NCI-H510A (cell line): ENCODE measurements around the gene TAF6L.
"Not testable (repeated sequence)": the region's sequence is repeated elsewhere in the genome, so short reads cannot be mapped to it uniquely, and the experiment has no call there.

Source experiments
- DNase-seq: peaks from one replicate; lab custom pipeline; 2025; lab: John Stamatoyannopoulos, UW

Gene TAF6L

GRCh38 chr11:62771144-62772021 is at the start of gene TAF6L:
Gene TAF6L (plus strand): TSS chr11:62771396. CDS start chr11:62775784, 4,388 bp downstream.
- DNase-seq = peak; percentile 96

- no peak for DNase-seq
Measured at GRCh38 chr11:62721994-62722393, 49.2 kb upstream of the TAF6L start.

- no peak for DNase-seq
Measured at GRCh38 chr11:62724171-62724570, 47.0 kb upstream of the TAF6L start.

- DNase-seq = no peak
Measured at GRCh38 chr11:62725646-62726045, 45.5 kb upstream of the TAF6L start.

- DNase-seq = no peak
Measured at GRCh38 chr11:62726156-62726914, 44.9 kb upstream of the TAF6L start.

GRCh38 chr11:62726915-62727164 is 44.4 kb upstream of the TAF6L start:
- DNase-seq = no peak

- peak; percentile 96 for DNase-seq
Measured at GRCh38 chr11:62727165-62727871, 43.9 kb upstream of the TAF6L start, which contains the start of gene HNRNPUL2. Gene HNRNPUL2 (minus strand): TSS chr11:62727457. CDS start chr11:62727156, 301 bp downstream.

- DNase-seq = peak; percentile 95
Measured at GRCh38 chr11:62727872-62728170, 43.4 kb upstream of the TAF6L start.

- peak; percentile 77 for DNase-seq
Measured at GRCh38 chr11:62728171-62728988, 42.8 kb upstream of the TAF6L start, which contains the start of gene TTC9C. Gene TTC9C (plus strand): TSS chr11:62728486. CDS start chr11:62728849, 363 bp downstream.

- DNase-seq = not testable (repeated sequence)
Measured at GRCh38 chr11:62730076-62730475, 41.1 kb upstream of the TAF6L start.

GRCh38 chr11:62732830-62733229 is 38.4 kb upstream of the TAF6L start:
- DNase-seq = no peak

- DNase-seq = no peak
Measured at GRCh38 chr11:62737196-62737595, 34.0 kb upstream of the TAF6L start.

- no peak for DNase-seq
Measured at GRCh38 chr11:62747475-62748160, 23.6 kb upstream of the TAF6L start.

GRCh38 chr11:62749931-62750330 is 21.3 kb upstream of the TAF6L start:
- not testable (repeated sequence) for DNase-seq

- no peak for DNase-seq
Measured at GRCh38 chr11:62752177-62752785, 18.9 kb upstream of the TAF6L start.

- DNase-seq = no peak
Measured at GRCh38 chr11:62752994-62753735, 18.0 kb upstream of the TAF6L start.

GRCh38 chr11:62753736-62754603 is 17.2 kb upstream of the TAF6L start, which contains the start of gene ZBTB3:
Gene ZBTB3 (minus strand): TSS chr11:62754160. CDS start chr11:62753664, 496 bp downstream.
- peak; percentile 97 for DNase-seq

- DNase-seq = no peak
Measured at GRCh38 chr11:62755086-62755615, 16.0 kb upstream of the TAF6L start.
